ENCODE measurements around the gene PRLR. TPM values are rescaled to one million over a fixed set of nuclear protein-coding genes. Genes with fewer than 3 reads are reported as not detected.
"Not testable (repeated sequence)": the region's sequence is repeated elsewhere in the genome, so short reads cannot be mapped to it uniquely, and the experiment has no call there.

PRLR gene
- total RNA-seq, 4 donors from 2014 or later, result 0.10 to 0.65 (median 0.39) TPM

DNA sequence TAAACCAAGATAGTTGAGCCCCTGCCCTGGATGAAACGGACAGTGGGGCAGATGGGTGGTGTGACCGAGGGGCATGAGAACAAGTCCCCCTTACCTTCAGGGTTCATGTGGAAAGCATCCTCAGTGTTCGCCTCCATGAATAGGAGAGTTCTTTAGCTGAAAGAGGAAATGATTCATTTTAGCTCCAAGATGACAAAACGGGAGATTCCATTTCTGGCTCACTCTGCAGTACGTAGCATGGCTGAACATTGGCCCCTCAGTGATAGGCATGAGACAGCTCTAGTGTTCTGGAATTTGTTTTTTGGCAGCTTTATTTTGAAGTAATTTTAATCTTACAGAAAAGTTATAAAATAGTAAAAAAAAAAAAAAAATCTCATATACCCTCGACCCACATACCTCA is 112.3 kb downstream of the PRLR start:
- no peaks in the 10 kb centered on the region for H3K27me3 ChIP-seq
- H3K4me1 ChIP-seq, result no peaks in the 10 kb centered on the region
- in situ Hi-C loops (cut with MboI; ENCODE audit: low sequenced_read_pairs in 4 of 4), result no loop called here
- H3K9me3 ChIP-seq, result no peaks in the 10 kb centered on the region
- H3K4me3 ChIP-seq, result no peak overlapping the region
- no peak for DNase-seq
- no peaks in the 10 kb centered on the region for H3K36me3 ChIP-seq
- TF ChIP-seq POLR2A (IDR thresholded peaks at IDR 0.05), result no peak
- TF ChIP-seq, protein P1, sequence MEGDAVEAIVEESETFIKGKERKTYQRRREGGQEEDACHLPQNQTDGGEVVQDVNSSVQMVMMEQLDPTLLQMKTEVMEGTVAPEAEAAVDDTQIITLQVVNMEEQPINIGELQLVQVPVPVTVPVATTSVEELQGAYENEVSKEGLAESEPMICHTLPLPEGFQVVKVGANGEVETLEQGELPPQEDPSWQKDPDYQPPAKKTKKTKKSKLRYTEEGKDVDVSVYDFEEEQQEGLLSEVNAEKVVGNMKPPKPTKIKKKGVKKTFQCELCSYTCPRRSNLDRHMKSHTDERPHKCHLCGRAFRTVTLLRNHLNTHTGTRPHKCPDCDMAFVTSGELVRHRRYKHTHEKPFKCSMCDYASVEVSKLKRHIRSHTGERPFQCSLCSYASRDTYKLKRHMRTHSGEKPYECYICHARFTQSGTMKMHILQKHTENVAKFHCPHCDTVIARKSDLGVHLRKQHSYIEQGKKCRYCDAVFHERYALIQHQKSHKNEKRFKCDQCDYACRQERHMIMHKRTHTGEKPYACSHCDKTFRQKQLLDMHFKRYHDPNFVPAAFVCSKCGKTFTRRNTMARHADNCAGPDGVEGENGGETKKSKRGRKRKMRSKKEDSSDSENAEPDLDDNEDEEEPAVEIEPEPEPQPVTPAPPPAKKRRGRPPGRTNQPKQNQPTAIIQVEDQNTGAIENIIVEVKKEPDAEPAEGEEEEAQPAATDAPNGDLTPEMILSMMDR (IDR thresholded peaks at IDR 0.05 in 4 of 5, conservative IDR thresholded peaks at IDR 0.05 in 1 of 5), result no peak
- H3K27ac ChIP-seq, result no peak overlapping the region
- no peak for ATAC-seq
- intact Hi-C loops (cut with DNase I; ENCODE audit: low total_unique reads), result no loop called here

DNA sequence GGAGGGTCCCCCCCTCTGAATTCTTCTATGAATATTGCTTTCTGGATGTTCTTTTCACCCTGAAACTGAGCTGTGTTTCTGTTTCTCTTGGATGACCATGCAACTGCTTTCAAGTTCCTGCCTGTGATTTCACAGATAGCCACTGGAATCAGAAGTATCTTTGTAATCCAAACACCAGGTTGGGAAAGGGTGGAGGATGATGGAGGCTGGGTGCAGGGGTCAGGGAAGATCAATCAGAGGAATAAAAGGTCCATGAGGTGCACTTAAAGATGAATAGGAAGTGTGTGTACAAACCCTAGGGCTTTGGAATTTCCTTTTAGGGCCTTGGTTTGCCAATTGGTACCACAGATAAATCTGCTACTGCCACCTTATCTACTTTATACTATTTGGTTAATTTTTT is 114.4 kb downstream of the PRLR start:
- Histone ChIP-seq H3K27me3 (no peaks in the 10 kb centered on the region), H3K36me3 (no peaks in the 10 kb centered on the region), H3K4me1 (no peaks in the 10 kb centered on the region), H3K27ac (no peak overlapping the region), H3K4me3 (no peak overlapping the region), H3K9me3 (no peaks in the 10 kb centered on the region)
- in situ Hi-C loops (cut with MboI; ENCODE audit: low sequenced_read_pairs in 4 of 4), result no loop called here
- DNase-seq (no peak), ATAC-seq (no peak)
- TF ChIP-seq, protein P1 (IDR thresholded peaks at IDR 0.05 in 4 of 5, conservative IDR thresholded peaks at IDR 0.05 in 1 of 5), result no peak
- TF ChIP-seq POLR2A (IDR thresholded peaks at IDR 0.05), result no peak
- intact Hi-C loops (cut with DNase I; ENCODE audit: low total_unique reads), result no loop called here

DNA sequence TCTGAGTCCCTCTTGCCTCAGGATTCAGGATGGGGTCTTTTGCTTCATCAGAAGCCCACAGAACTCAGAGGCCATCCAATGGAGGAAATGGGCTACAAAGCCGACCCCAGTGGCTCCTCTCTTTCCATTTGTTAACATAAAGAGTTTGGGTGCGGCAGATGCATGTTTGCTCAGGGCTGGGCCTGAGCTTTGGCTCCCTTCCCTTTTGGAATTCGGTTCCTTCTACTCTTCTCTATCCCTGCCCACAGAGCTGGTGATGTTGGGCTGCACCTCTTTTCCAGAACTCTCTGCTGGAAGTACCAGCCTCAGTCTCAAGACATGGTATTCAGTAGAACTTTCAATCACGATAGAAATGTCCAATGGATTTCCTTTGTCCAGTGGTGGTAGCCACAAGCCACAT is 115.6 kb downstream of the PRLR start:
- no peak overlapping the region for H3K4me3 ChIP-seq
- in situ Hi-C loops (cut with MboI; ENCODE audit: low sequenced_read_pairs in 4 of 4) (no loop called here), intact Hi-C loops (cut with DNase I; ENCODE audit: low total_unique reads) (no loop called here)
- DNase-seq, result no peak
- H3K36me3 ChIP-seq, result no peaks in the 10 kb centered on the region
- H3K4me1 ChIP-seq, result no peaks in the 10 kb centered on the region
- no peak overlapping the region for H3K27ac ChIP-seq
- no peak for TF ChIP-seq POLR2A (IDR thresholded peaks at IDR 0.05)
- TF ChIP-seq, protein P1 (IDR thresholded peaks at IDR 0.05 in 4 of 5, conservative IDR thresholded peaks at IDR 0.05 in 1 of 5), result no peak
- H3K9me3 ChIP-seq, result no peaks in the 10 kb centered on the region
- no peaks in the 10 kb centered on the region for H3K27me3 ChIP-seq
- no peak for ATAC-seq

DNA sequence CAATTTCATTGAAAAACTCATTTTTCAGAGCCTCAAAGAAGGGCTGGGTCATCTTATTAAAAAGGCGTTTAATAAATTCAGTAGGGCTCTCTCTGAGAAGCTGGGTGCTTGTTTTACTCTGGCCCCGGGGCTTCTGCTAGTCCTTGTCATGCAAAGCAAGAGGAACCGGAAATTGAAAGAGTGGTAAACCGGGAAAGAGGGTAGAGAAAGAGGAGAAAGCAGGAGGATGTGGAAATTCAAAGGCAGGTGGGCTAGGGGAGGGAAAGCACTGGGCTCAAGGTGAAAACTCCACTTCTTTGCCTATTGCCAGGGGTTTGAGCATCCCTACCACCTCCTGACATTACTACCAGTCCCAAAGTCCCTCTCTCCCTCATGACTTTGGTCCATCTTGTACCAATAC is 118.0 kb downstream of the PRLR start:
- no peaks in the 10 kb centered on the region for H3K36me3 ChIP-seq
- intact Hi-C loops (cut with DNase I; ENCODE audit: low total_unique reads) (no loop called here), in situ Hi-C loops (cut with MboI; ENCODE audit: low sequenced_read_pairs in 4 of 4) (no loop called here)
- DNase-seq (no peak), ATAC-seq (no peak)
- H3K27me3 ChIP-seq, result no peaks in the 10 kb centered on the region
- H3K9me3 ChIP-seq, result no peaks in the 10 kb centered on the region
- TF ChIP-seq, protein P1 (IDR thresholded peaks at IDR 0.05 in 4 of 5, conservative IDR thresholded peaks at IDR 0.05 in 1 of 5), result no peak
- no peak for TF ChIP-seq POLR2A (IDR thresholded peaks at IDR 0.05)
- H3K27ac ChIP-seq, result no peak overlapping the region
- no peak overlapping the region for H3K4me3 ChIP-seq
- no peaks in the 10 kb centered on the region for H3K4me1 ChIP-seq

DNA sequence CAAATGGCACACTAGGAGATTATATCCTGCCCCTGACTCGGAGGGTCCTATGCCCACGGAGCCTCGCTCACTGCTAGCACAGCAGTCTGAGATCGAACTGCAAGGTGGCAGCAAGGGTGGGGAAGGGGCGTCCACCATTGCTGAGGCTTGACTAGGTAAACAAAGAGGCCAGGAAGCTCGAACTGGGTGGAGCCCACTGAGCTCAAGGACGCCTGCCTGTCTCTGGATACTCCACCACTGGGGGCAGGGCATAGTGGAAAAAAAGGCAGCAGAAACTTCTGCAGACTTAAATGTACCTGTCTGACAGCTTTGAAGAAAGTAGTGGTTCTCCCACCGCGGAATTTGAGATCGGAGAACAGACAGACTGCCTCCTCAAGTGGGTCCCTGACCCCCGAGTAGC is 125.7 kb downstream of the PRLR start:
- ATAC-seq; H3K4me3 ChIP-seq; H3K36me3 ChIP-seq; H3K27ac ChIP-seq; H3K4me1 ChIP-seq; DNase-seq; H3K9me3 ChIP-seq; in situ Hi-C loops (cut with MboI; ENCODE audit: low sequenced_read_pairs in 4 of 4); intact Hi-C loops (cut with DNase I; ENCODE audit: low total_unique reads); H3K27me3 ChIP-seq: not testable (repeated sequence)

All from gastrocnemius medialis (tissue), 4 donors.